Activated CD4-positive, alpha-beta T cell treated with anti-CD3 and anti-CD28 coated beads for 36 hours (primary cell): ENCODE data around the gene USP33. TPM values are rescaled to one million over a fixed set of nuclear protein-coding genes. Genes with fewer than 3 reads are reported as not detected.

Source experiments
- ATAC-seq: fragments of 200-7000 bp; cut with Tn5 transposase; one replicate; pipeline ENCODE4 v1.10.0; 2021; ENCODE audit warnings: mild to moderate bottlenecking, moderate library complexity
- CTCF ChIA-PET: fragments of 350-600 bp; sonication (Branson Sonifier 250); formaldehyde crosslinking; loops from one replicate; lab custom pipeline; 2021; ENCODE audit warnings: antibody characterized with exemption; lab: Charles Lee
- POLR2A ChIA-PET: fragments of 350-600 bp; sonication (Branson Sonifier 250); formaldehyde crosslinking; loops from one replicate; lab custom pipeline; 2021; ENCODE audit warnings: antibody characterized with exemption, inconsistent platforms; lab: Charles Lee
- DNase-seq: peaks from one replicate; pipeline ENCODE4 v3.0.0-alpha.2; 2020
- H3K27ac Mint-ChIP-seq: one replicate; pipeline ENCODE4 v1.8.0; 2021; ENCODE audit warnings: mixed read lengths
- H3K27me3 Mint-ChIP-seq: one replicate; pipeline ENCODE4 v1.8.0; 2021; ENCODE audit warnings: mixed read lengths
- H3K36me3 Mint-ChIP-seq: one replicate; pipeline ENCODE4 v1.8.0; 2021; ENCODE audit warnings: low read depth, mixed read lengths
- H3K4me1 Mint-ChIP-seq: one replicate; pipeline ENCODE4 v1.8.0; 2021; ENCODE audit warnings: mixed read lengths
- H3K4me3 Mint-ChIP-seq: one replicate; pipeline ENCODE4 v1.8.0; 2021; ENCODE audit warnings: mild to moderate bottlenecking, moderate library complexity, mixed read lengths
- H3K9me3 Mint-ChIP-seq: one replicate; pipeline ENCODE4 v1.8.0; 2021; ENCODE audit warnings: low read depth, mixed read lengths
- intact Hi-C, 2 experiments: fragments of 100-400 bp; cut with DNase I in 1 of 2; cut with micrococcal nuclease in 1 of 2; formaldehyde crosslinking; loops; one replicate each; pipeline versions ENCODE4 v1.14.2 to v1.15.1; 2022 to 2024; cut with DNase I, micrococcal nuclease
- total RNA-seq, 2 experiments: library from RNA; stranded (reverse); gene quantifications; one replicate each; pipeline ENCODE4 v1.2.3, GENCODE V29; 2021

Gene USP33
- total RNA-seq, 2 experiments from 2014 or later, result 36.3 to 36.8 TPM

- CTCF ChIA-PET, result interaction anchor here (2.0 kb wide), 1 partner anchor 11 kb away, joined by 8 read pairs; the partner anchor contains the start of gene ZZZ3
- H3K27me3 Mint-ChIP-seq, result no peaks in the 10 kb centered on the region
- peak; percentile 27 for ATAC-seq
- peaks cover 10% of the 10 kb centered on the region for H3K36me3 Mint-ChIP-seq
- POLR2A ChIA-PET, result interaction anchor here (0.9 kb wide), 1 partner anchor 10 kb away, joined by 3 read pairs; no protein-coding TSS in a partner anchor
- peaks cover 69% of the 10 kb centered on the region for H3K4me1 Mint-ChIP-seq
- no peak overlapping the region for H3K4me3 Mint-ChIP-seq
- no peaks in the 10 kb centered on the region for H3K9me3 Mint-ChIP-seq
- intact Hi-C loops, result no loop called here
- DNase-seq, result no peak
- no peak overlapping the region for H3K27ac Mint-ChIP-seq
Measured at GRCh38 chr1:77672374-77672773, 87.3 kb downstream of the USP33 start.

- Mint-ChIP-seq H3K4me3 (peak overlapping the region; percentile 21), H3K4me1 (peaks cover 73% of the 10 kb centered on the region)
- no peak for ATAC-seq
Measured at GRCh38 chr1:77671836-77672235, 87.8 kb downstream of the USP33 start.

GRCh38 chr1:77670330-77670729, 89.3 kb downstream of the USP33 start:
- CTCF ChIA-PET, result no interaction called here
- intact Hi-C loops, result no loop called here
- Mint-ChIP-seq H3K9me3 (no peaks in the 10 kb centered on the region), H3K27me3 (no peaks in the 10 kb centered on the region), H3K27ac (no peak overlapping the region), H3K4me1 (peaks cover 71% of the 10 kb centered on the region), H3K36me3 (peaks cover 5% of the 10 kb centered on the region), H3K4me3 (no peak overlapping the region)
- POLR2A ChIA-PET, result no interaction called here
- DNase-seq, result peak; percentile 25
- ATAC-seq, result no peak

More at GRCh38 chr1:77671836-77672235, 87.8 kb downstream of the USP33 start:
- Mint-ChIP-seq H3K27ac (peak overlapping the region; percentile 73), H3K9me3 (no peaks in the 10 kb centered on the region), H3K27me3 (no peaks in the 10 kb centered on the region), H3K36me3 (peaks cover 10% of the 10 kb centered on the region)
- ChIA-PET POLR2A (interaction anchor here (0.9 kb wide), 1 partner anchor 10 kb away, joined by 3 read pairs; no protein-coding TSS in a partner anchor), CTCF (interaction anchor here (0.6 to 2.0 kb wide), 2 partner anchors 11 to 1530 kb away, joined by 3 to 8 read pairs; partner anchors contain the start of gene ZZZ3)
- DNase-seq, result no peak
- intact Hi-C loops, result no loop called here

- ATAC-seq (peak; percentile 75), DNase-seq (no peak)
- Mint-ChIP-seq H3K9me3 (no peaks in the 10 kb centered on the region), H3K27ac (peak overlapping the region; percentile 19), H3K27me3 (no peaks in the 10 kb centered on the region), H3K4me3 (no peak overlapping the region), H3K4me1 (peaks cover 68% of the 10 kb centered on the region), H3K36me3 (peaks cover 4% of the 10 kb centered on the region)
- intact Hi-C loops, result loop anchor here in 1 of 2 experiments (5.0 kb wide), 1 partner anchor 308 kb away; the partner anchor contains the start of gene FUBP1
- ChIA-PET CTCF (interaction anchor here (1.2 to 2.0 kb wide), 3 partner anchors 8 to 14 kb away, joined by 4 to 8 read pairs (median 7); partner anchors contain the start of gene ZZZ3), POLR2A (interaction anchor here (0.7 kb wide), 2 partner anchors 210 to 350 kb away, joined by 3 to 4 read pairs; no protein-coding TSS in a partner anchor)
Measured at GRCh38 chr1:77668924-77669449, 90.7 kb downstream of the USP33 start.

- Mint-ChIP-seq H3K4me1 (peaks cover 54% of the 10 kb centered on the region), H3K27ac (peak overlapping the region; percentile 60), H3K4me3 (no peak overlapping the region), H3K36me3 (peaks cover 12% of the 10 kb centered on the region), H3K27me3 (no peaks in the 10 kb centered on the region), H3K9me3 (no peaks in the 10 kb centered on the region)
- ChIA-PET CTCF (interaction anchor here (0.7 to 1.2 kb wide), 2 partner anchors 17 to 389 kb away, joined by 3 read pairs; no protein-coding TSS in a partner anchor), POLR2A (no interaction called here)
- DNase-seq (no peak), ATAC-seq (no peak)
- intact Hi-C loops, result loop anchor here in 1 of 2 experiments (5.0 kb wide), 1 partner anchor 312 kb away; the partner anchor contains the start of gene FUBP1
Measured at GRCh38 chr1:77664939-77665516, 94.6 kb downstream of the USP33 start.

GRCh38 chr1:77661696-77662095, 98.0 kb downstream of the USP33 start:
- ChIA-PET POLR2A (no interaction called here), CTCF (no interaction called here)
- H3K4me3 Mint-ChIP-seq, result no peak overlapping the region
- peaks cover 38% of the 10 kb centered on the region for H3K4me1 Mint-ChIP-seq
- H3K9me3 Mint-ChIP-seq, result no peaks in the 10 kb centered on the region
- DNase-seq (no peak), ATAC-seq (no peak)
- no peak overlapping the region for H3K27ac Mint-ChIP-seq
- H3K36me3 Mint-ChIP-seq, result peaks cover 14% of the 10 kb centered on the region
- intact Hi-C loops, result no loop called here
- no peaks in the 10 kb centered on the region for H3K27me3 Mint-ChIP-seq

GRCh38 chr1:77659879-77660593, 99.6 kb downstream of the USP33 start:
- no peak for ATAC-seq
- H3K27ac Mint-ChIP-seq, result no peak overlapping the region
- ChIA-PET POLR2A (interaction anchor here (1.1 kb wide), 1 partner anchor 14 kb away, joined by 5 read pairs; no protein-coding TSS in a partner anchor), CTCF (interaction anchor here (0.6 to 0.8 kb wide), 3 partner anchors 9 to 48 kb away, joined by 3 to 4 read pairs (median 3); no protein-coding TSS in a partner anchor)
- no peak for DNase-seq
- H3K4me1 Mint-ChIP-seq, result peaks cover 45% of the 10 kb centered on the region
- no peaks in the 10 kb centered on the region for H3K27me3 Mint-ChIP-seq
- H3K9me3 Mint-ChIP-seq, result no peaks in the 10 kb centered on the region
- H3K36me3 Mint-ChIP-seq, result peaks cover 16% of the 10 kb centered on the region
- no peak overlapping the region for H3K4me3 Mint-ChIP-seq
- intact Hi-C loops, result no loop called here

GRCh38 chr1:77658271-77658670, 101.4 kb downstream of the USP33 start:
- peaks cover 13% of the 10 kb centered on the region for H3K36me3 Mint-ChIP-seq
- H3K27me3 Mint-ChIP-seq, result no peaks in the 10 kb centered on the region
- CTCF ChIA-PET, result no interaction called here
- intact Hi-C loops, result no loop called here
- DNase-seq (no peak), ATAC-seq (no peak)
- H3K9me3 Mint-ChIP-seq, result no peaks in the 10 kb centered on the region
- peaks cover 38% of the 10 kb centered on the region for H3K4me1 Mint-ChIP-seq
- H3K27ac Mint-ChIP-seq, result no peak overlapping the region
- POLR2A ChIA-PET, result no interaction called here
- H3K4me3 Mint-ChIP-seq, result no peak overlapping the region

- ATAC-seq (peak; percentile 82), DNase-seq (no peak)
- POLR2A ChIA-PET, result interaction anchor here (0.8 kb wide), 1 partner anchor 27 kb away, joined by 3 read pairs; the partner anchor contains the start of gene ZZZ3
- no peak overlapping the region for H3K4me3 Mint-ChIP-seq
- H3K4me1 Mint-ChIP-seq, result peaks cover 34% of the 10 kb centered on the region
- CTCF ChIA-PET, result interaction anchor here (0.6 to 1.3 kb wide), 3 partner anchors 9 to 459 kb away, joined by 3 to 4 read pairs (median 3); no protein-coding TSS in a partner anchor
- peaks cover 39% of the 10 kb centered on the region for H3K36me3 Mint-ChIP-seq
- intact Hi-C loops, result no loop called here
- H3K27ac Mint-ChIP-seq, result peak overlapping the region; percentile 11
- H3K27me3 Mint-ChIP-seq, result no peaks in the 10 kb centered on the region
- H3K9me3 Mint-ChIP-seq, result peaks cover 7% of the 10 kb centered on the region
Measured at GRCh38 chr1:77655431-77655974, 104.1 kb downstream of the USP33 start.

- POLR2A ChIA-PET, result no interaction called here
- H3K36me3 Mint-ChIP-seq, result peaks cover 54% of the 10 kb centered on the region
- no peak for ATAC-seq
Measured at GRCh38 chr1:77652970-77653516, 106.6 kb downstream of the USP33 start.

More at GRCh38 chr1:77652970-77653516, 106.6 kb downstream of the USP33 start:
- Mint-ChIP-seq H3K4me3 (no peak overlapping the region), H3K4me1 (peaks cover 32% of the 10 kb centered on the region), H3K9me3 (peaks cover 22% of the 10 kb centered on the region), H3K27me3 (no peaks in the 10 kb centered on the region), H3K27ac (peak overlapping the region; percentile 59)
- DNase-seq, result no peak
- CTCF ChIA-PET, result no interaction called here
- intact Hi-C loops, result no loop called here
